H1 (cell line): ENCODE data around the gene PTAR1. TPM values are rescaled to one million over a fixed set of nuclear protein-coding genes. Genes with fewer than 3 reads are reported as not detected.

ENCODE experiments used
- CTCF ChIA-PET: fragments of 300-600 bp; sonication (Branson Sonifier 250); formaldehyde crosslinking; loops from one replicate; lab custom pipeline; 2021; ENCODE audit not compliant: partially characterized antibody; lab: Charles Lee
- POLR2A ChIA-PET: fragments of 300-600 bp; sonication (Branson Sonifier 250); formaldehyde crosslinking; loops from one replicate; lab custom pipeline; 2021; ENCODE audit warnings: inconsistent platforms; ENCODE audit not compliant: partially characterized antibody; lab: Charles Lee
- DNase-seq, 2 experiments: peaks; one replicate each; pipeline versions ENCODE4 v3.0.0 to v3.0.0-alpha.2; 2010 to 2022; ENCODE audit warnings: low spot score in 2 of 2, low read depth in 1 of 2, mixed read lengths in 1 of 2
- FAIRE-seq: peaks from 2 replicates; lab custom pipeline; 2011; peaks lifted over from hg19 to GRCh38; lab: Jason Lieb, UNC
- H2AFZ ChIP-seq: 2 replicates; pipeline ENCODE4 v1.8.1; 2012; ENCODE audit warnings: low read length, inconsistent platforms
- H2AK5ac ChIP-seq: 2 replicates; pipeline ENCODE4 v1.6.1; 2013; ENCODE audit warnings: low read depth, low read length
- H2BK120ac ChIP-seq: replicated peaks from 2 replicates; pipeline ENCODE3; 2013; ENCODE audit warnings: low read depth, low read length, inconsistent platforms
- H2BK12ac ChIP-seq: 2 replicates; pipeline ENCODE4 v1.6.1; 2013; ENCODE audit warnings: low read depth, low read length
- H2BK15ac ChIP-seq: 2 replicates; pipeline ENCODE4 v1.6.1; 2013; ENCODE audit warnings: low read length
- H2BK20ac ChIP-seq: 2 replicates; pipeline ENCODE4 v1.6.1; 2013; ENCODE audit warnings: low read length
- H2BK5ac ChIP-seq: 2 replicates; pipeline ENCODE4 v1.6.1; 2013; ENCODE audit warnings: low read depth, low read length
- H3K14ac ChIP-seq: 2 replicates; pipeline ENCODE4 v1.6.1; 2013; ENCODE audit warnings: inconsistent platforms; ENCODE audit not compliant: insufficient read length
- H3K18ac ChIP-seq: 2 replicates; pipeline ENCODE4 v1.6.1; 2013; ENCODE audit warnings: low read length; ENCODE audit errors: extremely low read depth
- H3K23ac ChIP-seq: 2 replicates; pipeline ENCODE4 v1.6.1; 2013; ENCODE audit warnings: inconsistent platforms; ENCODE audit not compliant: insufficient read length
- H3K23me2 ChIP-seq: 2 replicates; pipeline ENCODE4 v1.6.1; 2013; ENCODE audit warnings: low read depth, low read length
- H3K27ac ChIP-seq: 2 replicates; pipeline ENCODE4 v1.6.1; 2011; ENCODE audit warnings: low read depth, low read length, inconsistent platforms
- H3K27me3 ChIP-seq, 4 experiments: replicated peaks in 1 of 4; 1 replicate in 1 of 4; 2 replicates in 3 of 4; pipeline versions ENCODE4 v1.6.1 to v1.8.1; 2011 to 2013; ENCODE audit warnings: low read length in 3 of 4, mild to moderate bottlenecking in 3 of 4, inconsistent platforms in 2 of 4, mixed read lengths in 2 of 4, moderate library complexity in 1 of 4; ENCODE audit not compliant: control insufficient read depth in 3 of 4, insufficient read depth in 3 of 4; ENCODE audit errors: extremely low read depth in 1 of 4
- H3K36me3 ChIP-seq, 4 experiments: 2 replicates each; pipeline versions ENCODE4 v1.6.1 to v1.8.1; 2011 to 2013; ENCODE audit warnings: mild to moderate bottlenecking in 4 of 4, low read length in 3 of 4, moderate library complexity in 2 of 4, control low read depth in 1 of 4, inconsistent platforms in 1 of 4; ENCODE audit not compliant: insufficient read depth in 4 of 4, control insufficient read depth in 2 of 4
- H3K4ac ChIP-seq: replicated peaks from 2 replicates; pipeline ENCODE3; 2013; ENCODE audit warnings: low read length, low read depth, mixed read lengths, inconsistent platforms; ENCODE audit not compliant: insufficient read length
- H3K4me1 ChIP-seq, 4 experiments: replicated peaks in 1 of 4; 1 replicate in 1 of 4; 2 replicates in 3 of 4; pipeline versions ENCODE4 v1.6.1 to v1.8.1; 2011 to 2013; ENCODE audit warnings: low read length in 3 of 4, inconsistent platforms in 2 of 4, mixed read lengths in 1 of 4; ENCODE audit not compliant: insufficient read depth in 4 of 4, control insufficient read depth in 3 of 4
- H3K4me2 ChIP-seq, 2 experiments: 2 replicates each; pipeline versions ENCODE4 v1.6.1 to v1.8.1; 2011 to 2013; ENCODE audit warnings: low read depth in 2 of 2, low read length in 2 of 2, control low read depth in 1 of 2, inconsistent platforms in 1 of 2, mild to moderate bottlenecking in 1 of 2; ENCODE audit not compliant: insufficient read depth in 1 of 2
- H3K4me3 ChIP-seq, 4 experiments: fragments of 200-600, 300-600 bp in 1 of 4; sonication (generic), shearing (Covaris generic), sonication (Bioruptor Twin) in 1 of 4; 2 replicates each; pipeline versions ENCODE4 v1.5.1 to v1.8.1; 2011 to 2016; ENCODE audit warnings: low read length in 4 of 4, low read depth in 3 of 4, control low read depth in 2 of 4, inconsistent platforms in 2 of 4, mild to moderate bottlenecking in 2 of 4, mixed read lengths in 1 of 4, moderate library complexity in 1 of 4; ENCODE audit not compliant: insufficient read depth in 2 of 4; ENCODE audit errors: extremely low read depth in 1 of 4
- H3K56ac ChIP-seq: replicated peaks from 2 replicates; pipeline ENCODE3; 2013; ENCODE audit warnings: low read depth, mild to moderate bottlenecking, mixed read lengths, low read length, inconsistent platforms; ENCODE audit not compliant: insufficient read length
- H3K79me1 ChIP-seq: 2 replicates; pipeline ENCODE4 v1.6.1; 2013; ENCODE audit warnings: low read depth, low read length, control low read depth
- H3K79me2 ChIP-seq, 2 experiments: 2 replicates each; pipeline versions ENCODE4 v1.6.1 to v1.8.1; 2012 to 2013; ENCODE audit warnings: low read length in 2 of 2, mild to moderate bottlenecking in 2 of 2, inconsistent platforms in 1 of 2; ENCODE audit not compliant: insufficient read depth in 2 of 2, control insufficient read depth in 1 of 2
- H3K9ac ChIP-seq, 4 experiments: replicated peaks in 1 of 4; 1 replicate in 1 of 4; 2 replicates in 3 of 4; pipeline versions ENCODE4 v1.6.1 to v1.8.1; 2011 to 2013; ENCODE audit warnings: low read depth in 3 of 4, low read length in 3 of 4, control low read depth in 2 of 4, mild to moderate bottlenecking in 2 of 4, moderate library complexity in 2 of 4, inconsistent platforms in 1 of 4; ENCODE audit errors: extremely low read depth in 1 of 4
- H3K9me3 ChIP-seq, 2 experiments: 2 replicates each; pipeline versions ENCODE4 v1.6.1 to v1.8.1; 2012 to 2013; ENCODE audit warnings: mild to moderate bottlenecking in 2 of 2, moderate library complexity in 2 of 2, control low read depth in 1 of 2, inconsistent platforms in 1 of 2, low read depth in 1 of 2, low read length in 1 of 2, mixed read lengths in 1 of 2; ENCODE audit not compliant: insufficient read depth in 2 of 2
- H4K20me1 ChIP-seq, 2 experiments: replicated peaks in 1 of 2; 2 replicates each; pipeline versions ENCODE3 to v1.8.1; 2011 to 2013; ENCODE audit warnings: inconsistent platforms in 2 of 2, low read length in 2 of 2, mild to moderate bottlenecking in 1 of 2; ENCODE audit not compliant: insufficient read depth in 2 of 2, control insufficient read depth in 1 of 2
- H4K5ac ChIP-seq: 2 replicates; pipeline ENCODE4 v1.6.1; 2013; ENCODE audit warnings: low read length, low read depth, mixed read lengths, inconsistent platforms; ENCODE audit not compliant: insufficient read length
- H4K8ac ChIP-seq: 2 replicates; pipeline ENCODE4 v1.8.0; 2013; ENCODE audit warnings: mild to moderate bottlenecking, moderate library complexity, low read length, inconsistent platforms; ENCODE audit not compliant: insufficient read depth; ENCODE audit errors: extremely low read depth
- H4K91ac ChIP-seq: replicated peaks from 2 replicates; pipeline ENCODE3; 2013; ENCODE audit warnings: low read length, mixed read lengths, inconsistent platforms; ENCODE audit not compliant: insufficient read length
- RAD21 ChIP-seq, 2 experiments: IDR thresholded peaks in 1 of 2; conservative IDR thresholded peaks in 1 of 2; 2 replicates each; pipeline ENCODE4 v1.6.1; 2011; ENCODE audit warnings: low read depth in 2 of 2, low read length in 2 of 2, improper control_type of control experiment in 1 of 2, inconsistent platforms in 1 of 2, mild to moderate bottlenecking in 1 of 2, moderate library complexity in 1 of 2
- SIX5 ChIP-seq: IDR thresholded peaks from 2 replicates; pipeline ENCODE4 v1.6.1; 2011; ENCODE audit warnings: mild to moderate bottlenecking, low read depth, low read length
- WGBS, 2 experiments: shearing (Covaris generic) in 1 of 2; methylation state at CpG; one replicate each; pipeline versions ENCODE4 v1.1.6 to v1.1.7; 2013 to 2015; ENCODE audit warnings: low lambda C conversion rate in 2 of 2, mixed read lengths in 2 of 2, inconsistent platforms in 1 of 2, low coverage in 1 of 2, missing lambda C conversion rate in 1 of 2; ENCODE audit not compliant: insufficient replicate concordance in 2 of 2, insufficient coverage in 1 of 2, insufficient read length in 1 of 2; ENCODE audit errors: extremely low coverage in 1 of 2, missing lambda C conversion rate in 1 of 2; 5-methylcytosine and 5-hydroxymethylcytosine counted together
- polyA plus RNA-seq, 7 experiments: library from polyadenylated mRNA; depleted of rRNA in 3 of 7; stranded (reverse) in 5 of 7; unstranded in 2 of 7; fragments of >200 nt in 5 of 7; fragments of 200-250 nt in 2 of 7; gene quantifications; 1 replicate in 5 of 7; 2 replicates in 1 of 7; 4 replicates in 1 of 7; pipeline versions ENCODE4 v1.2.1 to v1.2.3, GENCODE V29; 2011 to 2013; ENCODE audit warnings: missing spikeins in 2 of 7, mixed read lengths in 2 of 7
- total RNA-seq: library from RNA; stranded (reverse); fragmentation: NEBNext Ultra II Directional; extraction: Animal tissue kit (Norgen Biotek cat#: 25700); gene quantifications from 2 replicates; pipeline ENCODE4 v1.2.1, GENCODE V29; 2021

Gene PTAR1
- total and polyA plus RNA-seq, 2 of the 8 experiments (the other 6 are each of a cell fraction or from before 2014, with no cell fraction given), result 19.5 to 84.9 TPM

DNA sequence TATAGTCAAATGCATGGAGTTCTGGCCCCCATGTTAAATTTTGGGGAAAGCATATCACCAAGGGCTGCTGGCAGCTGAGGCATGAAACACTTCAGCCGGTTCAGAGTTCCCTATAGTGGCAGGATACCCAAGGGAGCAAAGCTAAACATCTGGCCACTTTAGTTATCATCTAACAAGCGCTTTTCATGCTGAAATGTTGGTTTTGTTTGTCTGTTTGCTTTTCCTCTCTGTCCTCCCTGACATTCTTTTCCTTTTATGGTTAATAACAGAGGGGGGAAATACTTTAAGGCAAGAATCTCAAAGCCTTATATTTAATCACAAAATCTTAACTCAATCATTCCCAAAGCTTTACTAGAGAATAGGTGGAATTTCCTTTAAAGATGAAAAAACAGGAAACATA lies 99.5 kb downstream of the PTAR1 start:
- no peaks in the 10 kb centered on the region; a peak in 1 of 7 replicates for H3K27me3 ChIP-seq
- TF ChIP-seq RAD21 (IDR thresholded peaks at IDR 0.05 in 1 of 2, conservative IDR thresholded peaks at IDR 0.05 in 1 of 2; ENCODE audit: low read depth in 2 of 2, low read length in 2 of 2) (no peak), SIX5 (no peak)
- no peak overlapping the region for H2BK20ac ChIP-seq
- H3K27ac ChIP-seq, result no peak overlapping the region
- no peak overlapping the region for H3K18ac ChIP-seq
- FAIRE-seq, result no peak
- no peak overlapping the region for H3K4me2 ChIP-seq
- no peak overlapping the region for H2BK15ac ChIP-seq
- no peaks in the 10 kb centered on the region for H3K36me3 ChIP-seq
- H3K23me2 ChIP-seq, result no peaks in the 10 kb centered on the region
- ChIA-PET CTCF (interaction anchor here (2.0 to 2.7 kb wide), 2 partner anchors 12 to 14 kb away, joined by 9 read pairs; partner anchors contain the start of gene APBA1), POLR2A (no interaction called here)
- H3K9me3 ChIP-seq, result no peaks in the 10 kb centered on the region
- no peak overlapping the region for H2BK12ac ChIP-seq
- no peak overlapping the region for H3K9ac ChIP-seq
- no peak overlapping the region for H3K4me3 ChIP-seq
- H2BK5ac ChIP-seq, result no peak overlapping the region
- DNase-seq, result no peak
- H3K23ac ChIP-seq, result no peak overlapping the region
- no peak overlapping the region for H2BK120ac ChIP-seq
- H4K8ac ChIP-seq, result no peak overlapping the region
- H4K91ac ChIP-seq, result no peak overlapping the region
- no peaks in the 10 kb centered on the region for H3K79me2 ChIP-seq
- WGBS, 2 experiments, result 73% methylated on average over 2 of the region's 2 CpGs; no CpG with 5 or more reads in 1 of the 2 experiments
- no peak overlapping the region for H4K5ac ChIP-seq
- no peaks in the 10 kb centered on the region for H4K20me1 ChIP-seq
- H3K14ac ChIP-seq, result no peak overlapping the region
- no peak overlapping the region for H3K56ac ChIP-seq
- H2AK5ac ChIP-seq, result no peak overlapping the region
- no peak overlapping the region for H3K4ac ChIP-seq
- peaks cover 0 to 6% (median 2%) of the 10 kb centered on the region in 4 experiments; a peak in 3 of 7 replicates for H3K4me1 ChIP-seq
- no peaks in the 10 kb centered on the region for H3K79me1 ChIP-seq
- no peak overlapping the region for H2AFZ ChIP-seq

Other genes with a start within 250 kb of the PTAR1 start
- gene APBA1, start 87.6 kb downstream of the PTAR1 start, total RNA-seq, result 0.60 and 1.1 TPM in 2 replicates
- gene APBA1, start 87.6 kb downstream of the PTAR1 start, polyA plus RNA-seq (2011; rRNA removed), result 0.36 and 0.39 TPM in 2 replicates
- gene CFAP95, start 60.8 kb upstream of the PTAR1 start, total RNA-seq, result 15.8 and 17.3 TPM in 2 replicates
- 15.9 and 38.5 TPM in 2 replicates for gene CFAP95, start 60.8 kb upstream of the PTAR1 start, polyA plus RNA-seq (2011; rRNA removed)